Psoas muscle (tissue), 8 donors: ENCODE data around the gene NEU4. TPM values are rescaled to one million over a fixed set of nuclear protein-coding genes. Genes with fewer than 3 reads are reported as not detected.

Experiments
- ATAC-seq, 4 donors: fragments of 200-7000 bp; cut with Tn5 transposase; one replicate each; pipeline ENCODE4 v1.9.1; 2020; ENCODE audit warnings: moderate library complexity in 3 of 4, mild to moderate bottlenecking in 2 of 4
- DNase-seq, 2 donors: peaks; one replicate each; pipeline ENCODE4 v3.0.0-alpha.2; 2020
- H3K27ac ChIP-seq: fragments of 200-600 bp; one replicate; pipeline ENCODE4 v1.8.0; 2022
- H3K27me3 ChIP-seq, 3 donors: fragments of 200-600 bp in 1 of 3; one replicate each; pipeline versions ENCODE4 v1.6.1 to v1.8.0; 2013 to 2022; ENCODE audit warnings: low read length in 2 of 3, mild to moderate bottlenecking in 2 of 3, moderate library complexity in 1 of 3; ENCODE audit not compliant: insufficient read depth in 3 of 3
- H3K36me3 ChIP-seq, 2 donors: fragments of 200-600 bp in 1 of 2; one replicate each; pipeline versions ENCODE4 v1.6.1 to v1.8.0; 2013 to 2022; ENCODE audit warnings: low read depth in 1 of 2, mild to moderate bottlenecking in 1 of 2, moderate library complexity in 1 of 2; ENCODE audit not compliant: insufficient read depth in 1 of 2
- H3K4me1 ChIP-seq: fragments of 200-600 bp; one replicate; pipeline ENCODE4 v1.8.0; 2022
- H3K4me3 ChIP-seq: fragments of 200-600 bp; one replicate; pipeline ENCODE4 v1.8.0; 2022; ENCODE audit warnings: mild to moderate bottlenecking
- H3K9me3 ChIP-seq: fragments of 200-600 bp; one replicate; pipeline ENCODE4 v1.8.0; 2022
- WGBS, 3 donors: extraction: QIAGEN DNeasy Blood & Tissue Kit; methylation state at CpG; one replicate each; pipeline versions ENCODE4 v1.1.6 to v1.1.7; 2013; 5-methylcytosine and 5-hydroxymethylcytosine counted together
- intact Hi-C, 2 donors: fragments of 100-400 bp; cut with DNase I; formaldehyde crosslinking; loops; one replicate each; pipeline versions ENCODE4 v1.11.0 to v1.14.2; 2022
- polyA plus RNA-seq, 3 donors: library from polyadenylated mRNA; stranded (reverse); fragments of 200-250 nt; gene quantifications; one replicate each; pipeline ENCODE4 v1.2.3, GENCODE V29; 2013
- total RNA-seq, 4 donors: library from RNA; stranded (reverse); fragmentation: NEBNext Ultra II Directional in 2 of 4; extraction: Animal tissue kit (Norgen Biotek cat#: 25700) in 2 of 4; gene quantifications; one replicate each; pipeline versions ENCODE4 v1.2.1 to v1.2.4, GENCODE V29; 2021 to 2023
- TF ChIP-seq, protein P1 (sequence below): fragments of 200-600 bp; IDR thresholded peaks from one replicate; pipeline ENCODE4 v1.8.0; 2022; ENCODE audit warnings: antibody characterized with exemption
- donor health status: healthy with polysubstance abuse.
- donor health status: DM: no; HTN: no; CAD: no; lungs with moderate emphysema.
- donor health status: Bipolar disorder and iron deficiency.
- donor health status: healthy.
- donor health status: DM: yes; HTN: yes; CAD: no.
- donor health status: DM: no; HTN: no; CAD: no.
- donor health status: DM: no; HTN: no; CAD: no.
- donor health status: DM: yes; HTN: yes; CAD: no.

NEU4 gene
- total and polyA plus RNA-seq, 7 donors, result 0.44 to 54.6 (median 7.5) TPM

GRCh38 chr2:241864168-241864849 lies 55.3 kb downstream of the NEU4 start:
- TF ChIP-seq, protein P1, sequence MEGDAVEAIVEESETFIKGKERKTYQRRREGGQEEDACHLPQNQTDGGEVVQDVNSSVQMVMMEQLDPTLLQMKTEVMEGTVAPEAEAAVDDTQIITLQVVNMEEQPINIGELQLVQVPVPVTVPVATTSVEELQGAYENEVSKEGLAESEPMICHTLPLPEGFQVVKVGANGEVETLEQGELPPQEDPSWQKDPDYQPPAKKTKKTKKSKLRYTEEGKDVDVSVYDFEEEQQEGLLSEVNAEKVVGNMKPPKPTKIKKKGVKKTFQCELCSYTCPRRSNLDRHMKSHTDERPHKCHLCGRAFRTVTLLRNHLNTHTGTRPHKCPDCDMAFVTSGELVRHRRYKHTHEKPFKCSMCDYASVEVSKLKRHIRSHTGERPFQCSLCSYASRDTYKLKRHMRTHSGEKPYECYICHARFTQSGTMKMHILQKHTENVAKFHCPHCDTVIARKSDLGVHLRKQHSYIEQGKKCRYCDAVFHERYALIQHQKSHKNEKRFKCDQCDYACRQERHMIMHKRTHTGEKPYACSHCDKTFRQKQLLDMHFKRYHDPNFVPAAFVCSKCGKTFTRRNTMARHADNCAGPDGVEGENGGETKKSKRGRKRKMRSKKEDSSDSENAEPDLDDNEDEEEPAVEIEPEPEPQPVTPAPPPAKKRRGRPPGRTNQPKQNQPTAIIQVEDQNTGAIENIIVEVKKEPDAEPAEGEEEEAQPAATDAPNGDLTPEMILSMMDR, result no peak
- intact Hi-C loops, result no loop called here
- Histone ChIP-seq H3K4me1 (peaks cover 10% of the 10 kb centered on the region), H3K9me3 (no peaks in the 10 kb centered on the region), H3K27ac (no peak overlapping the region), H3K4me3 (no peak overlapping the region), H3K27me3 (peaks cover 0 to 57% (median 30%) of the 10 kb centered on the region in 3 donors), H3K36me3 (no peaks in the 10 kb centered on the region)
- 54 to 94% (median 91%) methylated on average over 2 of the region's 2 CpGs for WGBS, 3 donors
- ATAC-seq, result no peak
- peak in 1 of 2 donors; percentile 11 for DNase-seq

DNA sequence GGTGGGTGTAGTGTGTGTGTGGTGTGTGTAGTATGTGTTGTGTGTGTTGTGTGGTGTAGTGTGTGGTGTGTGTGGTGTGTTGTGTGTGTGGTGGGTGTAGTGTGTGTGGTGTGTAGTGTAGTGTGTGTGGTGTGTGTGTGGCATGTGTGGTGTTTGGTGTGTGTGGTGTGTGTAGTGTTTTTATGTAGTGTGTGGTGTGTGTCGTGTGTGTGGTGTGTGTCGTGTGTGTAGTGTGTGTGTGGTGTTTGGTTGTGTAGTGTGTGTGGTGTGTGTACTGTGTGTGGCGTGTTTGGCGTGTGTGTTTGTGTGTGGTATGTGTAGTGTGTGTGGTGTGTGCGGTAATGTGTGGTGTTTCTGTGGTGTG lies 55.8 kb downstream of the NEU4 start:
- H3K36me3 ChIP-seq, result no peaks in the 10 kb centered on the region
- H3K9me3 ChIP-seq, result no peaks in the 10 kb centered on the region
- ATAC-seq, result no peak
- TF ChIP-seq, protein P1, result no peak
- 92 to 97% (median 94%) methylated on average over 5 of the region's 5 CpGs for WGBS, 3 donors
- H3K27ac ChIP-seq, result no peak overlapping the region
- peaks cover 4% of the 10 kb centered on the region for H3K4me1 ChIP-seq
- peaks cover 0 to 63% (median 30%) of the 10 kb centered on the region in 3 donors for H3K27me3 ChIP-seq
- peak in 1 of 2 donors; percentile 2 for DNase-seq
- intact Hi-C loops, result no loop called here
- H3K4me3 ChIP-seq, result no peak overlapping the region

DNA sequence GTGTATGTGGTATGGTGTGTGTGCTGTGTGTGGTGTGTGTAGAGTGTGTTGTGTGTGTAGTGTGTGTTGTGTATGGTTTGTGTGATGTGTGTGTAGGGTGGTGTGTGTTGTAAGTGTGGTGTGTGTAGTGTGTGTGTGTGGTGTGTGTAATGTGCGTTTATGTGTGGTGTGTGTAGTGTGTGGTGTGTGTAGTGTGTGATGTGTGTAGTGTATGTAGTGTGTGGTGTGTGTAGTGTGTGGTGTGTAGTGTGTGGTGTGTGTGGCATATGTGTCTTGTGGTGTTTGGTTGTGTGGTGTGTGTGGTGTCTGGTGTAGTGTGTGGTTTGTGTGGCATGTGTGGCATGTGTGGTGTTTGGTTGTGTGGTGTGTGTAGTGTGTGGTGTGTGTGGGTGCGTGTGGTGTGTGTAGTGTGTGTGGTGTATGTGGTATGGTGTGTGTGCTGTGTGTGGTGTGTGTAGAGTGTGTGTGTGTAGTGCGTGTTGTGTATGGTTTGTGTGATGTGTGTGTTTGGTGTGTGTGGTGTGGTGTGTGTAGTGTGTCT lies 56.5 kb downstream of the NEU4 start:
- intact Hi-C loops, result no loop called here
- no peaks in the 10 kb centered on the region for H3K9me3 ChIP-seq
- no peak overlapping the region for H3K4me3 ChIP-seq
- H3K27me3 ChIP-seq, result peaks cover 0 to 69% (median 30%) of the 10 kb centered on the region in 3 donors
- DNase-seq (peak in 1 of 2 donors; percentile 6), ATAC-seq (no peak)
- no peak overlapping the region for H3K27ac ChIP-seq
- no peaks in the 10 kb centered on the region for H3K4me1 ChIP-seq
- 90 to 93% (median 91%) methylated on average over 3 of the region's 3 CpGs for WGBS, 3 donors
- H3K36me3 ChIP-seq, result no peaks in the 10 kb centered on the region
- TF ChIP-seq, protein P1, result no peak

DNA sequence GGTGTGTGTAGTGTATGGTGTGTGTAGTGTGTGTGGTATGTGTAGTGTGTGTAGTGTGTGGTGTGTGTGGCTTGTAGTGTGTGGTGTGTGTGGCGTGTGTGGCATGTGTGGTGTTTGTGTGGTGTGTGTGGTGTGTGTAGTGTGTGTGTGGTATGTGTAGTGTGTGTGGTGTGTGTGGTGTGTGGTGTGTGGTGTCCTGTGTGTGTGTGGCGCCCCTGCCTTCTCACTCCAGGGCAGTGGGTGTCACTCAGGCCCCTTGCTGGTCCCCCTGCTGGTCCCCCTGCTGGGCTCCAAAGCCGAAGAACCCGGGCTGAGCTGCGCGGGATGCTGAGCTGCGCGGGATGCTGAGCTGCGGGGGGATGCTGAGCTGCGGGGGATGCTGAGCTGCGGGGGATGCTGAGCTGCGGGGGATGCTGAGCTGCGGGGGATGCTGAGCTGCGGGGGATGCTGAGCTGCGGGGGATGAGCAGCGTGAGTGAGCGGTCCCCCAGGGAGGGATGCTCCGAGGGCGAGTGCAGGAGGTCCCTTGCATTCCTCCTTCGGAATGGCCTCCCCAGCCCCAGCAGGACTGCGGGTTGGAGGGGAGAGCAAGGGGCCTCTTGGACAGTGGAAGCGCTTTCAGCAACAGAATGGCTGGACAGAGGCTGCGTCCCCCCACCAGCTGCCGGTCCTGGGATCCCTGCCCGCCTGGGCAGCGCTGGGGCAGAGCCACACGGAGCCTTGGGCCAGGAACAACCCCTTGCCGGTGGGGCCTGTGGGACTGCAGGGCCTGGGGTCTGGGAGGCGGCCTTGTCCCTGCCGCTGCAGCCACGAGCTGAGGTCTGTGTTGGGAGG lies 57.2 kb downstream of the NEU4 start:
- no peaks in the 10 kb centered on the region for H3K4me1 ChIP-seq
- no peak overlapping the region for H3K4me3 ChIP-seq
- DNase-seq, result peak; percentile 12 to 46
- no peak overlapping the region for H3K27ac ChIP-seq
- H3K27me3 ChIP-seq, result peaks cover 0 to 65% (median 30%) of the 10 kb centered on the region in 3 donors
- intact Hi-C loops, result no loop called here
- 7 to 10% (median 9%) methylated on average over 16 to 31 of the region's 31 CpGs for WGBS, 3 donors
- ATAC-seq, result peak in 2 of 4 donors; percentile 6 to 9
- H3K9me3 ChIP-seq, result no peaks in the 10 kb centered on the region
- no peaks in the 10 kb centered on the region for H3K36me3 ChIP-seq
- TF ChIP-seq, protein P1, result no peak

Other genes with a start within 250 kb of the NEU4 start
- gene THAP4, start 172.0 kb upstream of the NEU4 start, total RNA-seq, result 10 to 100 TPM; 64.9 to 96.7 (median 79.4) TPM
- gene THAP4, start 172.0 kb upstream of the NEU4 start, polyA plus RNA-seq, result 100 to 1,000 TPM in 1 of 3 donors, 10 to 100 TPM in 2; 86.6 to 133 (median 93.1) TPM
- gene ATG4B, start 171.5 kb upstream of the NEU4 start, total RNA-seq, result 10 to 100 TPM; 33.7 to 51.3 (median 37.3) TPM
- 10 to 100 TPM; 40.0 to 48.3 (median 40.8) TPM for gene ATG4B, start 171.5 kb upstream of the NEU4 start, polyA plus RNA-seq
- gene DTYMK, start 122.4 kb upstream of the NEU4 start, total RNA-seq, result 1 to 10 TPM; 6.4 to 8.5 (median 6.7) TPM
- gene DTYMK, start 122.4 kb upstream of the NEU4 start, polyA plus RNA-seq, result 10 to 100 TPM in 2 of 3 donors, 1 to 10 TPM in 1; 8.1 to 24.6 (median 20.0) TPM
- gene ING5, start 107.2 kb upstream of the NEU4 start, total RNA-seq, result 10 to 100 TPM; 16.7 to 20.5 (median 17.9) TPM
- gene ING5, start 107.2 kb upstream of the NEU4 start, polyA plus RNA-seq, result 10 to 100 TPM; 14.5 to 25.4 (median 22.9) TPM
- gene D2HGDH, start 74.6 kb upstream of the NEU4 start, total RNA-seq, result 10 to 100 TPM; 20.3 to 31.0 (median 23.6) TPM
- 10 to 100 TPM; 14.1 to 15.6 (median 14.9) TPM for gene D2HGDH, start 74.6 kb upstream of the NEU4 start, polyA plus RNA-seq
- under 1 TPM in 1 of 4 donors, not detected in 3; 0.16 TPM for gene GAL3ST2, start 32.4 kb upstream of the NEU4 start, total RNA-seq
- gene GAL3ST2, start 32.4 kb upstream of the NEU4 start, polyA plus RNA-seq, result under 1 TPM in 1 of 3 donors, not detected in 2; 0.14 TPM
- gene PDCD1, start 49.7 kb downstream of the NEU4 start, total RNA-seq, result under 1 TPM in 2 of 4 donors, not detected in 2; 0.20 to 0.30 TPM
- gene PDCD1, start 49.7 kb downstream of the NEU4 start, polyA plus RNA-seq, result under 1 TPM; 0.03 to 0.06 (median 0.05) TPM
- gene RTP5, start 60.5 kb downstream of the NEU4 start, total RNA-seq, result not detected
- under 1 TPM in 1 of 3 donors, not detected in 2; 0.01 TPM for gene RTP5, start 60.5 kb downstream of the NEU4 start, polyA plus RNA-seq